NT2/D1 (cell line): ENCODE data around the gene ACVR1.

ENCODE experiments used
- SUZ12 ChIP-seq: IDR thresholded peaks from 2 replicates; pipeline ENCODE4 v1.6.1; 2011; ENCODE audit not compliant: insufficient read length, insufficient read depth; ENCODE audit errors: extremely low read depth
- YY1 ChIP-seq: IDR thresholded peaks from 2 replicates; pipeline ENCODE4 v1.6.1; 2011; ENCODE audit not compliant: insufficient read length, insufficient read depth
- ZNF274 ChIP-seq: IDR thresholded peaks from 2 replicates; pipeline ENCODE4 v1.6.1; 2011; ENCODE audit warnings: mild to moderate bottlenecking, low read depth, low read length

DNA sequence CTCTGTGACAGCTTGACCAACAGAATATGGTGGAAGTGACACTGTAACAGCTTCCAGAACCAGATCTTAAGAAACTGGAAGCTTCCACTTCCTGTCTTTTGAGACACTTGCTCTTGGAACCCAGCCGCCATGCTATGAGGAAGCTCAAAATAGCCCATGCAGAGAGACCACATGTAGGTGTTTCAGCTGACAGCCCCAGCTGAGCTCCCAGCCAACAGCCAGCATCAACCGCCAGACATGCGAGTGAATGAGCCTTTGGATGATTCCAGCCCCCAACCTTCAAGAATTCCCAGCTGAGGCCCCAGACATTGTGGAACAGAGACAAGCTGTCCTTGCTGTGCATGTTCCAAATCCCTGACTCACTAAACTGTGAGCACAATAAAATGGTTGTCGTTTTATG, 27.9 kb downstream of the ACVR1 start:
- TF ChIP-seq YY1 (no peak), ZNF274 (no peak), SUZ12 (no peak)
